ENCODE data around the gene BANF2.

DNA sequence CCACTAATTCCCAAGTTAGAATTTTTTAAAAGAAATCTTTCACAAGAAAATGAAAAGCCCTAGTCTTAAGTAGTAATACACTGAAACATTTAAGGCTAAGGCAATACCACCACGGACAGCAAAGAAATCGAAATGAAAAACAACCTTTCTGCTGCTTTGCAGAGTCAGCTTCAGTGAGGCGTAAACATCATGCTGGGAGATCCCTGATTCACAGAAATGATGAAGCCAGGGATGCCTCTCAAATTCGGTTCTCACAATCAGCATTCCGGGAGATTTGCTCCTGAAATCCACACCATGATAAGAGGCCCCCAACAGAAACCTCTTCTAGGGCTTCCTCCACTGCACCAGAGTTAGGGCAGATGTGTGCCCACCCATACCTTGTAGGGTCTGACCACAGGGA lies 36.3 kb upstream of the BANF2 start:
- no peak for TF ChIP-seq ZFP3 (CRISPR knock-in tag; IDR thresholded peaks at IDR 0.05)
- TF ChIP-seq ARNTL (CRISPR knock-in tag; IDR thresholded peaks at IDR 0.05; ENCODE audit: borderline replicate concordance, low read depth), result no peak
- TF ChIP-seq SNAI2 (CRISPR knock-in tag; IDR thresholded peaks at IDR 0.05), result no peak
- no peak for TF ChIP-seq OSR1 (CRISPR knock-in tag; IDR thresholded peaks at IDR 0.05)
- no peak for TF ChIP-seq ISL1 (CRISPR knock-in tag; IDR thresholded peaks at IDR 0.05)
- no peak for TF ChIP-seq RARB (CRISPR knock-in tag; IDR thresholded peaks at IDR 0.05)
- TF ChIP-seq, protein P1, sequence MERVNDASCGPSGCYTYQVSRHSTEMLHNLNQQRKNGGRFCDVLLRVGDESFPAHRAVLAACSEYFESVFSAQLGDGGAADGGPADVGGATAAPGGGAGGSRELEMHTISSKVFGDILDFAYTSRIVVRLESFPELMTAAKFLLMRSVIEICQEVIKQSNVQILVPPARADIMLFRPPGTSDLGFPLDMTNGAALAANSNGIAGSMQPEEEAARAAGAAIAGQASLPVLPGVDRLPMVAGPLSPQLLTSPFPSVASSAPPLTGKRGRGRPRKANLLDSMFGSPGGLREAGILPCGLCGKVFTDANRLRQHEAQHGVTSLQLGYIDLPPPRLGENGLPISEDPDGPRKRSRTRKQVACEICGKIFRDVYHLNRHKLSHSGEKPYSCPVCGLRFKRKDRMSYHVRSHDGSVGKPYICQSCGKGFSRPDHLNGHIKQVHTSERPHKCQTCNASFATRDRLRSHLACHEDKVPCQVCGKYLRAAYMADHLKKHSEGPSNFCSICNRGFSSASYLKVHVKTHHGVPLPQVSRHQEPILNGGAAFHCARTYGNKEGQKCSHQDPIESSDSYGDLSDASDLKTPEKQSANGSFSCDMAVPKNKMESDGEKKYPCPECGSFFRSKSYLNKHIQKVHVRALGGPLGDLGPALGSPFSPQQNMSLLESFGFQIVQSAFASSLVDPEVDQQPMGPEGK (CRISPR knock-in tag; IDR thresholded peaks at IDR 0.05; ENCODE audit: borderline replicate concordance), result no peak
- no peak for TF ChIP-seq POU6F1 (CRISPR knock-in tag; IDR thresholded peaks at IDR 0.05; ENCODE audit: borderline replicate concordance, low read depth)
- TF ChIP-seq, protein P2, sequence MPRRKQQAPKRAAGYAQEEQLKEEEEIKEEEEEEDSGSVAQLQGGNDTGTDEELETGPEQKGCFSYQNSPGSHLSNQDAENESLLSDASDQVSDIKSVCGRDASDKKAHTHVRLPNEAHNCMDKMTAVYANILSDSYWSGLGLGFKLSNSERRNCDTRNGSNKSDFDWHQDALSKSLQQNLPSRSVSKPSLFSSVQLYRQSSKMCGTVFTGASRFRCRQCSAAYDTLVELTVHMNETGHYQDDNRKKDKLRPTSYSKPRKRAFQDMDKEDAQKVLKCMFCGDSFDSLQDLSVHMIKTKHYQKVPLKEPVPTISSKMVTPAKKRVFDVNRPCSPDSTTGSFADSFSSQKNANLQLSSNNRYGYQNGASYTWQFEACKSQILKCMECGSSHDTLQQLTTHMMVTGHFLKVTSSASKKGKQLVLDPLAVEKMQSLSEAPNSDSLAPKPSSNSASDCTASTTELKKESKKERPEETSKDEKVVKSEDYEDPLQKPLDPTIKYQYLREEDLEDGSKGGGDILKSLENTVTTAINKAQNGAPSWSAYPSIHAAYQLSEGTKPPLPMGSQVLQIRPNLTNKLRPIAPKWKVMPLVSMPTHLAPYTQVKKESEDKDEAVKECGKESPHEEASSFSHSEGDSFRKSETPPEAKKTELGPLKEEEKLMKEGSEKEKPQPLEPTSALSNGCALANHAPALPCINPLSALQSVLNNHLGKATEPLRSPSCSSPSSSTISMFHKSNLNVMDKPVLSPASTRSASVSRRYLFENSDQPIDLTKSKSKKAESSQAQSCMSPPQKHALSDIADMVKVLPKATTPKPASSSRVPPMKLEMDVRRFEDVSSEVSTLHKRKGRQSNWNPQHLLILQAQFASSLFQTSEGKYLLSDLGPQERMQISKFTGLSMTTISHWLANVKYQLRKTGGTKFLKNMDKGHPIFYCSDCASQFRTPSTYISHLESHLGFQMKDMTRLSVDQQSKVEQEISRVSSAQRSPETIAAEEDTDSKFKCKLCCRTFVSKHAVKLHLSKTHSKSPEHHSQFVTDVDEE (CRISPR knock-in tag; IDR thresholded peaks at IDR 0.05), result no peak
- TF ChIP-seq GLIS3 (CRISPR knock-in tag; IDR thresholded peaks at IDR 0.05), result no peak
- TF ChIP-seq ZNF8 (CRISPR knock-in tag; IDR thresholded peaks at IDR 0.05), result no peak
- no peak for TF ChIP-seq CREB5 (CRISPR knock-in tag; IDR thresholded peaks at IDR 0.05; ENCODE audit: low read depth)
- no peak for TF ChIP-seq ZFP30 (CRISPR knock-in tag; IDR thresholded peaks at IDR 0.05)
- TF ChIP-seq TCF4 (CRISPR knock-in tag; IDR thresholded peaks at IDR 0.05; ENCODE audit: borderline replicate concordance), result no peak
